Right lobe of liver (tissue), 6 donors: ENCODE results near the gene DYNC1I2. TPM values are rescaled to one million over a fixed set of nuclear protein-coding genes. Genes with fewer than 3 reads are reported as not detected.

Experiments
- ATAC-seq, 4 donors: fragments of 200-7000 bp; cut with Tn5 transposase; one replicate each; pipeline ENCODE4 v1.9.1; 2020; ENCODE audit warnings: mild to moderate bottlenecking in 4 of 4, moderate library complexity in 4 of 4
- DNase-seq, 3 donors: peaks; one replicate each; pipeline ENCODE4 v3.0.0-alpha.2; 2020
- H3K27ac ChIP-seq, 3 donors: fragments of 200-600 bp; one replicate each; pipeline ENCODE4 v1.8.0; 2022
- H3K27me3 ChIP-seq, 2 donors: fragments of 200-600 bp; one replicate each; pipeline ENCODE4 v1.8.0; 2022
- H3K36me3 ChIP-seq, 4 donors: fragments of 200-600 bp; sonication (generic) in 1 of 4; one replicate each; pipeline versions ENCODE4 v1.5.1 to v1.8.0; 2017 to 2022; ENCODE audit warnings: control low read depth in 1 of 4
- H3K4me1 ChIP-seq, 4 donors: fragments of 200-600 bp; sonication (generic) in 1 of 4; one replicate each; pipeline versions ENCODE4 v1.5.1 to v1.8.0; 2017 to 2022; ENCODE audit warnings: control low read depth in 1 of 4
- H3K4me3 ChIP-seq, 3 donors: fragments of 200-600 bp; one replicate each; pipeline ENCODE4 v1.8.0; 2022
- H3K9me3 ChIP-seq, 4 donors: fragments of 200-600 bp; sonication (generic) in 1 of 4; one replicate each; pipeline versions ENCODE4 v1.5.1 to v1.8.0; 2017 to 2022; ENCODE audit warnings: control low read depth in 1 of 4
- POLR2A ChIP-seq: fragments of 450-650 bp; IDR thresholded peaks from one replicate; pipeline ENCODE4 v1.6.1; 2017; ENCODE audit warnings: antibody characterized with exemption, mild to moderate bottlenecking
- WGBS: methylation state at CpG from one replicate; pipeline ENCODE4 v1.1.6; 2018; ENCODE audit warnings: low coverage, low lambda C conversion rate; ENCODE audit not compliant: insufficient coverage; ENCODE audit errors: missing lambda C conversion rate; 5-methylcytosine and 5-hydroxymethylcytosine counted together
- intact Hi-C, 2 donors: fragments of 100-400 bp; cut with DNase I; formaldehyde crosslinking; loops; one replicate each; pipeline versions ENCODE4 v1.11.2 to v1.14.1; 2022
- total RNA-seq, 6 experiments: library from RNA; depleted of rRNA in 2 of 6; stranded (reverse); fragments of >200 nt in 2 of 6; fragmentation: NEBNext Ultra II Directional in 3 of 6; extraction: Animal tissue kit (Norgen Biotek cat#: 25700) in 3 of 6; gene quantifications; one replicate each; pipeline versions ENCODE4 v1.1.0 to v1.2.4, GENCODE V29; 2016 to 2023
- TF ChIP-seq, protein P1 (sequence below), 4 donors: fragments of 200-600 bp in 3 of 4; fragments of 450-650 bp in 1 of 4; IDR thresholded peaks; one replicate each; pipeline versions ENCODE4 v1.5.1 to v1.8.0; 2016 to 2022; ENCODE audit warnings: antibody characterized with exemption in 4 of 4, mild to moderate bottlenecking in 2 of 4
- donor health status: DM: no; HTN: yes; CAD: no.
- donor health status: DM: no; HTN: no; CAD: no.
- donor health status: DM: no; HTN: no; CAD: no.
- donor health status: DM: no; HTN: yes; CAD: no.
- donor health status: DM: no; HTN: yes; CAD: no.

DYNC1I2 gene
- total RNA-seq, 6 experiments from 2014 or later, result 19.1 to 33.6 (median 28.6) TPM

- TF ChIP-seq, protein P1, sequence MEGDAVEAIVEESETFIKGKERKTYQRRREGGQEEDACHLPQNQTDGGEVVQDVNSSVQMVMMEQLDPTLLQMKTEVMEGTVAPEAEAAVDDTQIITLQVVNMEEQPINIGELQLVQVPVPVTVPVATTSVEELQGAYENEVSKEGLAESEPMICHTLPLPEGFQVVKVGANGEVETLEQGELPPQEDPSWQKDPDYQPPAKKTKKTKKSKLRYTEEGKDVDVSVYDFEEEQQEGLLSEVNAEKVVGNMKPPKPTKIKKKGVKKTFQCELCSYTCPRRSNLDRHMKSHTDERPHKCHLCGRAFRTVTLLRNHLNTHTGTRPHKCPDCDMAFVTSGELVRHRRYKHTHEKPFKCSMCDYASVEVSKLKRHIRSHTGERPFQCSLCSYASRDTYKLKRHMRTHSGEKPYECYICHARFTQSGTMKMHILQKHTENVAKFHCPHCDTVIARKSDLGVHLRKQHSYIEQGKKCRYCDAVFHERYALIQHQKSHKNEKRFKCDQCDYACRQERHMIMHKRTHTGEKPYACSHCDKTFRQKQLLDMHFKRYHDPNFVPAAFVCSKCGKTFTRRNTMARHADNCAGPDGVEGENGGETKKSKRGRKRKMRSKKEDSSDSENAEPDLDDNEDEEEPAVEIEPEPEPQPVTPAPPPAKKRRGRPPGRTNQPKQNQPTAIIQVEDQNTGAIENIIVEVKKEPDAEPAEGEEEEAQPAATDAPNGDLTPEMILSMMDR (IDR thresholded peaks at IDR 0.05), result no peak
- no peak for TF ChIP-seq POLR2A
- no peaks in the 10 kb centered on the region for H3K36me3 ChIP-seq
- DNase-seq (no peak), ATAC-seq (no peak)
- no peak overlapping the region for H3K27ac ChIP-seq
- no peaks in the 10 kb centered on the region for H3K9me3 ChIP-seq
- 54% methylated on average over 6 of the region's 6 CpGs for WGBS
- H3K27me3 ChIP-seq, result no peaks in the 10 kb centered on the region
- no peak overlapping the region for H3K4me3 ChIP-seq
- peaks cover 0 to 7% (median 0%) of the 10 kb centered on the region in 4 donors for H3K4me1 ChIP-seq
- intact Hi-C loops, result no loop called here
Observed at GRCh38 chr2:171793691-171794678, 106.7 kb downstream of the DYNC1I2 start.

DNA sequence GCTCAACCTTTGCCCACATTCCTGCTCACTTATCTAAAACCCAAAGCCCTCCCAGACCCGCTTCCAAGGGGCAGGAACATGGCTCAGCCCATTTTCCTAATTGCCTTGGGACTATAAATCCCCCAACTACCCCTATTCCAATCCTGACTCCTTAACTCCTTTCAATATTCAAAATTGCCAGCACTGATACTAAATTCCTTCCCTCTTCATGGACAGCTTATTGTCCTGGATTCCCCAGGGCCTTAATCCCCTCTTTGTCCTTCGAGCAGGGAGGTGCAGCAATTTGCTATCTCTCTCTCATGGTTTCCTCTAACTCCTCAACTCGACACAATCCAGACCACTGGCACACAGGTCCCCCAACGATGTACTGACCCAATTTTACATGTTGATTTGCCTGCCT, 107.6 kb downstream of the DYNC1I2 start:
- H3K4me3 ChIP-seq, result no peak overlapping the region
- intact Hi-C loops, result no loop called here
- no peaks in the 10 kb centered on the region for H3K9me3 ChIP-seq
- TF ChIP-seq, protein P1 (IDR thresholded peaks at IDR 0.05), result no peak
- no peak for TF ChIP-seq POLR2A
- H3K27ac ChIP-seq, result no peak overlapping the region
- WGBS, result 57% methylated on average over 4 of the region's 4 CpGs
- no peaks in the 10 kb centered on the region for H3K36me3 ChIP-seq
- H3K27me3 ChIP-seq, result no peaks in the 10 kb centered on the region
- ATAC-seq (no peak), DNase-seq (no peak)
- H3K4me1 ChIP-seq, result peaks cover 0 to 7% (median 0%) of the 10 kb centered on the region in 4 donors

Other genes with a start within 250 kb of the DYNC1I2 start
- gene CYBRD1, start 165.0 kb upstream of the DYNC1I2 start, total RNA-seq, result 10 to 100 TPM in 4 of 6 experiments, 1 to 10 TPM in 2; 7.3 to 15.1 (median 10.9) TPM
- 1 to 10 TPM in 4 of 6 experiments, under 1 TPM in 2; 0.74 to 1.6 (median 1.1) TPM for gene SLC25A12, start 206.8 kb downstream of the DYNC1I2 start, total RNA-seq
- 10 to 100 TPM; 10.7 to 16.3 (median 13.4) TPM for gene HAT1, start 235.0 kb downstream of the DYNC1I2 start, total RNA-seq